GM12872 (cell line): ENCODE results near the gene DRC1.

Experiments used
- CTCF ChIP-seq: IDR thresholded peaks from 3 replicates; pipeline ENCODE4 v1.5.1; 2011; ENCODE audit warnings: low read depth, mild to moderate bottlenecking, low read length, moderate library complexity; ENCODE audit not compliant: insufficient read depth

Gene DRC1

GRCh38 chr2:26478366-26478765, 76.6 kb downstream of the DRC1 start:
- no peak for TF ChIP-seq CTCF

GRCh38 chr2:26479131-26479788, 77.5 kb downstream of the DRC1 start:
- TF ChIP-seq CTCF, result no peak

GRCh38 chr2:26479789-26480565, 78.3 kb downstream of the DRC1 start:
- no peak for TF ChIP-seq CTCF

GRCh38 chr2:26480566-26481423, 79.1 kb downstream of the DRC1 start:
- no peak for TF ChIP-seq CTCF

- TF ChIP-seq CTCF, result no peak
Measured at GRCh38 chr2:26481706-26482105, 80.0 kb downstream of the DRC1 start.

- TF ChIP-seq CTCF, result no peak
Measured at GRCh38 chr2:26482211-26483026, 80.7 kb downstream of the DRC1 start.
